Mucosa of descending colon (tissue), 3 donors: ENCODE measurements around the gene ERAL1. TPM values are rescaled to one million over a fixed set of nuclear protein-coding genes. Genes with fewer than 3 reads are reported as not detected.

Experiments used
- ATAC-seq: fragments of 200-7000 bp; cut with Tn5 transposase; one replicate; pipeline ENCODE4 v1.9.1; 2020; ENCODE audit warnings: mild to moderate bottlenecking, moderate library complexity
- DNase-seq, 3 donors: peaks; one replicate each; pipeline ENCODE4 v3.0.0-alpha.2; 2020
- H3K36me3 ChIP-seq: fragments of 200-600 bp; one replicate; pipeline ENCODE4 v1.8.0; 2021; ENCODE audit warnings: low read depth, mild to moderate bottlenecking
- H3K4me1 ChIP-seq: fragments of 200-600 bp; one replicate; pipeline ENCODE4 v1.8.0; 2021; ENCODE audit warnings: low read depth, mild to moderate bottlenecking
- H3K4me3 ChIP-seq: fragments of 200-600 bp; one replicate; pipeline ENCODE4 v1.8.0; 2021; ENCODE audit warnings: mild to moderate bottlenecking
- H3K9me3 ChIP-seq: fragments of 200-600 bp; one replicate; pipeline ENCODE4 v1.8.0; 2021; ENCODE audit warnings: mild to moderate bottlenecking
- intact Hi-C, 2 donors: fragments of 100-400 bp; cut with DNase I in 1 of 2; cut with micrococcal nuclease in 1 of 2; formaldehyde crosslinking; loops; one replicate each; pipeline versions ENCODE4 v1.11.0 to v1.11.1; 2022; cut with DNase I, micrococcal nuclease
- total RNA-seq, 3 donors: library from RNA; stranded (reverse); fragmentation: NEBNext Ultra II Directional in 2 of 3; extraction: Animal tissue kit (Norgen Biotek cat#: 25700) in 2 of 3; gene quantifications; one replicate each; pipeline versions ENCODE4 v1.2.1 to v1.2.4, GENCODE V29; 2021 to 2023
- TF ChIP-seq, protein P1 (sequence below): fragments of 200-600 bp; IDR thresholded peaks from one replicate; pipeline ENCODE4 v1.8.0; 2022; ENCODE audit warnings: antibody characterized with exemption, mild to moderate bottlenecking
- donor health status: DM: no; HTN: no; CAD: no; lungs with moderate emphysema.
- donor health status: DM: no; HTN: no; CAD: no.
- donor health status: DM: no; HTN: yes; CAD: no.

The ERAL1 gene
- total RNA-seq, 3 donors from 2014 or later: 28.6 to 38.7 (median 35.9) TPM

DNA sequence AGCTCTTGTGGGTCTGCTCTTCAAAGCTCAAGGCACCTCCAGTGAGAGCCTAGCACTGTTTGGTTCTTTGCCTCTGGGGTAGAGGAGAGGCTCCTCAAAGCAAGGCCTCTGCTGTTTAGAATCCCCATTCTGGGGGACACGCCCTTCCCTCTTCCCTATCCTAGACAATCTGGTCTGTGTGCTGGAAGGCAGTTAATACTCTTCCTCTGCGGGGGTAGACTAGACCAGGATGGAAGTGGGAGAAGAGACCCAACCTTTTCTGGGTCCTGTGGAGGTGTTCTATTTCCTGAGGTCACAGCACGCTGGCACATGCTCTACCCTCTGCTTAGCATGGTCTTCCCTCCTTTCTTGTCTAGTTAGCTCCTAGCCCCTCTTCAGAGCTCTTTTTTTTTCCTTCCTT lies 7.7 kb downstream of the ERAL1 start:
- Histone ChIP-seq H3K4me1 (peaks cover 5% of the 10 kb centered on the region), H3K4me3 (no peak overlapping the region), H3K36me3 (no peaks in the 10 kb centered on the region), H3K9me3 (no peaks in the 10 kb centered on the region)
- ATAC-seq: no peak
- TF ChIP-seq, protein P1, sequence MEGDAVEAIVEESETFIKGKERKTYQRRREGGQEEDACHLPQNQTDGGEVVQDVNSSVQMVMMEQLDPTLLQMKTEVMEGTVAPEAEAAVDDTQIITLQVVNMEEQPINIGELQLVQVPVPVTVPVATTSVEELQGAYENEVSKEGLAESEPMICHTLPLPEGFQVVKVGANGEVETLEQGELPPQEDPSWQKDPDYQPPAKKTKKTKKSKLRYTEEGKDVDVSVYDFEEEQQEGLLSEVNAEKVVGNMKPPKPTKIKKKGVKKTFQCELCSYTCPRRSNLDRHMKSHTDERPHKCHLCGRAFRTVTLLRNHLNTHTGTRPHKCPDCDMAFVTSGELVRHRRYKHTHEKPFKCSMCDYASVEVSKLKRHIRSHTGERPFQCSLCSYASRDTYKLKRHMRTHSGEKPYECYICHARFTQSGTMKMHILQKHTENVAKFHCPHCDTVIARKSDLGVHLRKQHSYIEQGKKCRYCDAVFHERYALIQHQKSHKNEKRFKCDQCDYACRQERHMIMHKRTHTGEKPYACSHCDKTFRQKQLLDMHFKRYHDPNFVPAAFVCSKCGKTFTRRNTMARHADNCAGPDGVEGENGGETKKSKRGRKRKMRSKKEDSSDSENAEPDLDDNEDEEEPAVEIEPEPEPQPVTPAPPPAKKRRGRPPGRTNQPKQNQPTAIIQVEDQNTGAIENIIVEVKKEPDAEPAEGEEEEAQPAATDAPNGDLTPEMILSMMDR: no peak
- DNase-seq: no peak
- intact Hi-C loops: no loop called here

DNA sequence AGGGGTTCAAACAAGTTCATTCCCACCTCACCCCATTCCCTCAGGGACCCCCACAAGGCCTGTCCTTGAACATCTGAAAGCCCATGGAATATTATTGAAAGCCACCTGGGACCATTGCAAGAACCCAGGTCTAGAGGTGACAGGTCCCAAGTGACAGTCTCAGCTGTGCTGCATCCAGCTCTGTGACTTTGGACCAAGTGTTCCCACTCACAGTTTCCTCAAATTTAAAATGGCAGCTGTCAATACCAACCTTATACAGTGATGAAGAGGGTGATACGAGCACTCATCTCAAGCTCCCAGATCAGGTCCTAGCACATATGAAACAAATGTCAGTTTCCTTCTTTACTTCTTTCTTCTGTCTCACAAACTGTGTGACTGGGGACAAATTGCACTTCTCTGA lies 9.1 kb downstream of the ERAL1 start:
- Histone ChIP-seq H3K36me3 (no peaks in the 10 kb centered on the region), H3K9me3 (no peaks in the 10 kb centered on the region), H3K4me3 (no peak overlapping the region), H3K4me1 (peaks cover 5% of the 10 kb centered on the region)
- DNase-seq (no peak), ATAC-seq (no peak)
- intact Hi-C loops: no loop called here
- TF ChIP-seq, protein P1: no peak

- TF ChIP-seq, protein P1: no peak
- peaks cover 5% of the 10 kb centered on the region for H3K4me1 ChIP-seq
- H3K9me3 ChIP-seq: no peaks in the 10 kb centered on the region
- DNase-seq: peak; percentile 80 to 81 (median 80)
- no peak overlapping the region for H3K4me3 ChIP-seq
- no peaks in the 10 kb centered on the region for H3K36me3 ChIP-seq
- ATAC-seq: peak; percentile 95
- intact Hi-C loops: no loop called here
Observed at GRCh38 chr17:28864991-28865849, 10.4 kb downstream of the ERAL1 start.

DNA sequence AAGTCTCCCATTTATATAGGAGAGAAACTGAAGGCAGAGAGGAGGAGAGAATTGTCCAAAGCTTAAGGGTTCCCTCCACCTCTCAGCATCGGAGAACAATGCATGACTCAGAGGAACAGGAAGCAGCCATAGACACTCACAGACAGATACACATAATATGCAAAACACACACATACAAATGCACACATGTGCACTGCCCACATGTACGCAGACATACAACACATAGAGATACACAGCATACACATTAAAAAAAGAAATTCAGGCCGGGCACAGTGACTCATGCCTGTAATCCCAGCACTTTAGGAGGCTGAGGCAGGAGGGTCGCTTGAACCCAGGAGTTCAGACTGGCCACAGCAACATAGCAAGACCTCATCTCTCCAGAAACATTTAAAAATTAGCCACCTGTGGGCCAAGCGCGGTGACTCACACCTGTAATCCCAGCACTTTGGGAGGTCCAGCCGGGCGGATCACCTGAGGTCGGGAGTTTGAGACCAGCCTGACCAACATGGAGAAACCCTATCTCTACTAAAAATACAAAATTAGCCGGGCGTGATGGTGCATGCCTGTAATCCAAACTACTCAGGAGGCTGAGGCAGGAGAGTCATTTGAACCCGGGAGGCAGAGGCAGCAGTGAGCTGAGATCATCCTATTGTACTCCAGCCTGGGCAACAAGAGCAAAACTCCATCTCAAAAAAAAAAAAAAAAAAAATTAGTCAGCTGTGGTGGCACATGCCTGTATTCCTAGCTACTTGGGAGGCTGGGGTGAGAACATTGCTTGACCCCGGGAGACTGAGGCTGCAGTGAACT lies 11.3 kb downstream of the ERAL1 start:
- Histone ChIP-seq H3K4me3 (no peak overlapping the region), H3K36me3 (no peaks in the 10 kb centered on the region), H3K9me3 (no peaks in the 10 kb centered on the region), H3K4me1 (peaks cover 5% of the 10 kb centered on the region)
- DNase-seq: no peak
- peak; percentile 63 for ATAC-seq
- intact Hi-C loops: no loop called here
- TF ChIP-seq, protein P1: no peak

DNA sequence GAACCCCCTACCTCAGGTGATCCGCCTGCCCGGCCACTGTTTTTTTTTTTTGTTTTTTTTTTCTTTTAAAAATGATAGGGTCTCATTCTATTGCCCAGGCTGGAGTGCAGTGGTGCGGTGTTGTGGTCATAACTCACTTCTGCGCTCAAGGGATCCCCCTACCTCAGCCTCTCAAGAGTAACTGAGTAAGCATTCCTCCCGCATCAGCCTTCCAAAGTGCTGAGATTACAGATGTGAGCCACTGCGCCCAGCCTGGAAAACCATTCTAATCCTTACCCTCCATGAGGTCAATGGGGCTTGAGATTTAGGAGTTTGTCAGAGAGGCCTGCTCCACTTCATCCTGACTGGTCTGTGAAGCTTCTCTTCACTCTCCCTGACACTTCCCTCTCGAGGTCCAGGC lies 12.5 kb downstream of the ERAL1 start:
- Histone ChIP-seq H3K9me3 (no peaks in the 10 kb centered on the region), H3K4me3 (no peak overlapping the region), H3K4me1 (no peaks in the 10 kb centered on the region), H3K36me3 (no peaks in the 10 kb centered on the region)
- TF ChIP-seq, protein P1: no peak
- DNase-seq: no peak
- ATAC-seq: no peak
- intact Hi-C loops: no loop called here
